Prostate gland (tissue), 2 donors: ENCODE results near the gene NKD2. TPM values are rescaled to one million over a fixed set of nuclear protein-coding genes. Genes with fewer than 3 reads are reported as not detected.
"Not testable (repeated sequence)": the region's sequence is repeated elsewhere in the genome, so short reads cannot be mapped to it uniquely, and the experiment has no call there.

Experiments used
- DNase-seq: peaks from one replicate; pipeline ENCODE4 v3.0.0-alpha.2; 2019; ENCODE audit warnings: low spot score
- H3K27ac ChIP-seq, 2 donors: fragments of 200-600 bp; sonication (generic); 2 replicates each; pipeline ENCODE4 v1.5.1; 2017 to 2019
- H3K27me3 ChIP-seq: fragments of 200-600 bp; sonication (generic); replicated peaks from 2 replicates; pipeline ENCODE4 v1.5.1; 2019; ENCODE audit not compliant: insufficient read depth
- H3K36me3 ChIP-seq, 2 donors: fragments of 200-600 bp; sonication (generic); 1 replicate in 1 of 2; 2 replicates in 1 of 2; pipeline versions ENCODE4 v1.5.1 to v1.8.1; 2017 to 2019
- H3K4me1 ChIP-seq: fragments of 200-600 bp; sonication (generic); replicated peaks from 2 replicates; pipeline ENCODE4 v1.5.1; 2019
- H3K4me3 ChIP-seq, 2 donors: fragments of 200-600 bp; sonication (generic); 2 replicates each; pipeline ENCODE4 v1.5.1; 2017 to 2019
- H3K9me3 ChIP-seq: fragments of 200-600 bp; sonication (generic); 2 replicates; pipeline ENCODE4 v1.5.1; 2017
- POLR2A ChIP-seq: fragments of 450-650 bp; IDR thresholded peaks from one replicate; pipeline ENCODE4 v1.6.1; 2016; ENCODE audit warnings: antibody characterized with exemption, mild to moderate bottlenecking
- POLR2AphosphoS5 ChIP-seq: sonication (generic); formaldehyde crosslinking; IDR thresholded peaks from one replicate; pipeline ENCODE4 v1.6.1; 2017; ENCODE audit warnings: antibody characterized with exemption
- WGBS: methylation state at CpG from one replicate; pipeline ENCODE4 v1.1.5; 2018; 5-methylcytosine and 5-hydroxymethylcytosine counted together
- intact Hi-C: fragments of 100-400 bp; cut with DNase I; formaldehyde crosslinking; loops from one replicate; pipeline ENCODE4 v1.14.2; 2022
- total RNA-seq, 2 donors: library from RNA; depleted of rRNA; stranded (reverse); fragments of >200 nt; gene quantifications; one replicate each; pipeline ENCODE4 v1.1.0, GENCODE V29; 2016
- TF ChIP-seq, protein P1 (sequence below), 4 experiments: fragments of 200-600 bp in 2 of 4; fragments of 450-650 bp in 2 of 4; sonication (generic) in 2 of 4; IDR thresholded peaks; 1 replicate in 3 of 4; 2 replicates in 1 of 4; pipeline ENCODE4 v1.5.1; 2016 to 2019; ENCODE audit warnings: antibody characterized with exemption in 4 of 4, mild to moderate bottlenecking in 2 of 4, moderate library complexity in 2 of 4

Gene NKD2
- total RNA-seq, 2 donors from 2014 or later = 2.9 to 22.1 TPM

DNA sequence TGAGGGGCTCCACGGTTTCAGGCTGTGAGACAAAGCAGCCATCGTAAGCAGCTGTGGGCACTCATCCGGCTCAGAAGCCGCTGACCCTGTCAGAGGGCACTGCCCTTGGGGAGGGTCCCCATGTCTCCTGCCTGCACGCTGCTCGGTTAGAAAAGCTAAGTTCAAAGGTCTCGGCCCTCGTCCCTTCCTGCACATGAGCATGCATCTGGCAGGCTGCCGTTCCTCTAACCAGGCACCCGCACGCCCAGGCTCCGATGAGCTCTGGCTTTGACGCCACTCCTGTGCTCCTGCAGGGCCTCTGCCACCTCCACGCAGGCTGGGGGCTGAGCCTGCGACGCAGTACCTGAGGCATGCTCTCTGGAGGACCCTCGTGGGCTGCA is 51.3 kb downstream of the NKD2 start:
- Histone ChIP-seq H3K4me3 (no peak overlapping the region), H3K4me1 (no peaks in the 10 kb centered on the region), H3K27ac (no peak overlapping the region), H3K9me3 (no peaks in the 10 kb centered on the region), H3K36me3 (peaks cover 0 to 3% of the 10 kb centered on the region in 2 donors), H3K27me3 (no peaks in the 10 kb centered on the region)
- no peak for DNase-seq
- TF ChIP-seq POLR2AphosphoS5 = no peak
- WGBS = 89% methylated on average over 17 of the region's 17 CpGs
- intact Hi-C loops = no loop called here

DNA sequence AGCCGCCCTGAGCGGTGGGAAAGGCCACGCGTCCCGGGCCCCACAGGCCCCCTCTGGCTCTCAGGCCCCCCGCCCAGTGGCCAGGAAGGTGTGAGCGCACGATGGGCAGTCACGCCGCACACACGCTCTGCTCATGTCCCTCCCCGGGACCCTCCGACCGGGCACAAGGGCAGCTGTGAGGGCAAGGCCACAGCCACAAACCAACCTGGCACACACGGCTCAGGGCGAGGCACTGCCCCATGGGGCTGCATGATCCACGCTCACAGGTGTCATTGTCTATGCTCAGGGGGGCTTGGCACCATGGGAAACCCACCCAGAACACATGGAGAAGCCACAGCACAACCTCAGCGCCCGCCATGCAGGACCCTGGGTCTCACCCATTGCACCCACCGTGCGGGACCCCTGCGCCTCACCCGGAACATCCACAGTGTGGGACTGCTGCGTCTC is 52.0 kb downstream of the NKD2 start:
- no peak for DNase-seq
- no peaks in the 10 kb centered on the region for H3K4me1 ChIP-seq
- H3K27me3 ChIP-seq = no peaks in the 10 kb centered on the region
- TF ChIP-seq POLR2AphosphoS5 = no peak
- H3K4me3 ChIP-seq = no peak overlapping the region
- H3K9me3 ChIP-seq = no peaks in the 10 kb centered on the region
- peaks cover 0 to 3% of the 10 kb centered on the region in 2 donors for H3K36me3 ChIP-seq
- intact Hi-C loops = no loop called here
- H3K27ac ChIP-seq = no peak overlapping the region
- WGBS = 79% methylated on average over 19 of the region's 24 CpGs

DNA sequence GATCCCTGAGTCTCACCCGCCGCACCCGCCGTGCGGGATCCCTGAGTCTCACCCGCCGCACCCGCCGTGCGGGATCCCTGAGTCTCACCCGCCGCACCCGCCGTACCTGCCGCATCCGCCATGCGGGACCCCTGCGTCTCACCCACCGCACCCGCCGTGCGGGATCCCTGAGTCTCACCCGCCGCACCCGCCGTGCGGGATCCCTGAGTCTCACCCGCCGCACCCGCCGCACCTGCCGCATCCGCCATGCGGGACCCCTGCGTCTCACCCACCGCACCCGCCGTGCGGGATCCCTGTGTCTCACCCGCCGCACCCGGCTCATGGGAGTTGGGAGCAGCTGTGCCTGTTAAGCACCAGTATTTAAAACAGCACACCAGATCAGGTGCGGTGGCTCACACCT is 52.7 kb downstream of the NKD2 start:
- H3K27ac ChIP-seq, H3K4me1 ChIP-seq, intact Hi-C loops, H3K4me3 ChIP-seq, H3K36me3 ChIP-seq, H3K9me3 ChIP-seq, H3K27me3 ChIP-seq, DNase-seq: not testable (repeated sequence)
- 99% methylated on average over 16 of the region's 43 CpGs for WGBS

DNA sequence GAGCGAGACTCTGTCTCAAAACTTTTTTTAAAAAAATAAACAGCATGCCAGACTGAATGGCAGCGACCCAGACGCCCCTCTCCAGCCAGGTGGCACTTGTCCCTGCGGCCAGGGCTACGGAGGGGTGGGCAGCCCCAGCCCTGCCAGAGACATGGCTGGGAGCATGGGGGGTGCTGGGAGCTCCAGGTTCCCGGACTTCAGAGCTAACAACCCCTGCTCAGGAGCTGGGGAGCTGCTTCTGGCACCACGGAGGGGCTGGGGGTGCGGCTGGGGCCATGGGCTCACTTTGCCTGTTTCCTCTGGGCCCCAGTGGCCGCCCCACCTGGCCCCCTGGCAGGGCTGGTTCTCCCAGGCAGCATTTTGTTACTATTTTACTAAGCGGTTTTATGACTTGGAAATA is 53.3 kb downstream of the NKD2 start:
- Histone ChIP-seq H3K4me1 (no peaks in the 10 kb centered on the region), H3K27ac (no peak overlapping the region), H3K27me3 (no peaks in the 10 kb centered on the region), H3K9me3 (no peaks in the 10 kb centered on the region), H3K36me3 (peaks cover 0 to 3% of the 10 kb centered on the region in 2 donors), H3K4me3 (no peak overlapping the region)
- TF ChIP-seq POLR2AphosphoS5 (no peak), POLR2A (no peak)
- TF ChIP-seq, protein P1, sequence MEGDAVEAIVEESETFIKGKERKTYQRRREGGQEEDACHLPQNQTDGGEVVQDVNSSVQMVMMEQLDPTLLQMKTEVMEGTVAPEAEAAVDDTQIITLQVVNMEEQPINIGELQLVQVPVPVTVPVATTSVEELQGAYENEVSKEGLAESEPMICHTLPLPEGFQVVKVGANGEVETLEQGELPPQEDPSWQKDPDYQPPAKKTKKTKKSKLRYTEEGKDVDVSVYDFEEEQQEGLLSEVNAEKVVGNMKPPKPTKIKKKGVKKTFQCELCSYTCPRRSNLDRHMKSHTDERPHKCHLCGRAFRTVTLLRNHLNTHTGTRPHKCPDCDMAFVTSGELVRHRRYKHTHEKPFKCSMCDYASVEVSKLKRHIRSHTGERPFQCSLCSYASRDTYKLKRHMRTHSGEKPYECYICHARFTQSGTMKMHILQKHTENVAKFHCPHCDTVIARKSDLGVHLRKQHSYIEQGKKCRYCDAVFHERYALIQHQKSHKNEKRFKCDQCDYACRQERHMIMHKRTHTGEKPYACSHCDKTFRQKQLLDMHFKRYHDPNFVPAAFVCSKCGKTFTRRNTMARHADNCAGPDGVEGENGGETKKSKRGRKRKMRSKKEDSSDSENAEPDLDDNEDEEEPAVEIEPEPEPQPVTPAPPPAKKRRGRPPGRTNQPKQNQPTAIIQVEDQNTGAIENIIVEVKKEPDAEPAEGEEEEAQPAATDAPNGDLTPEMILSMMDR (IDR thresholded peaks at IDR 0.05) = no peak
- intact Hi-C loops = no loop called here
- WGBS = 83% methylated on average over 10 of the region's 10 CpGs
- no peak for DNase-seq

DNA sequence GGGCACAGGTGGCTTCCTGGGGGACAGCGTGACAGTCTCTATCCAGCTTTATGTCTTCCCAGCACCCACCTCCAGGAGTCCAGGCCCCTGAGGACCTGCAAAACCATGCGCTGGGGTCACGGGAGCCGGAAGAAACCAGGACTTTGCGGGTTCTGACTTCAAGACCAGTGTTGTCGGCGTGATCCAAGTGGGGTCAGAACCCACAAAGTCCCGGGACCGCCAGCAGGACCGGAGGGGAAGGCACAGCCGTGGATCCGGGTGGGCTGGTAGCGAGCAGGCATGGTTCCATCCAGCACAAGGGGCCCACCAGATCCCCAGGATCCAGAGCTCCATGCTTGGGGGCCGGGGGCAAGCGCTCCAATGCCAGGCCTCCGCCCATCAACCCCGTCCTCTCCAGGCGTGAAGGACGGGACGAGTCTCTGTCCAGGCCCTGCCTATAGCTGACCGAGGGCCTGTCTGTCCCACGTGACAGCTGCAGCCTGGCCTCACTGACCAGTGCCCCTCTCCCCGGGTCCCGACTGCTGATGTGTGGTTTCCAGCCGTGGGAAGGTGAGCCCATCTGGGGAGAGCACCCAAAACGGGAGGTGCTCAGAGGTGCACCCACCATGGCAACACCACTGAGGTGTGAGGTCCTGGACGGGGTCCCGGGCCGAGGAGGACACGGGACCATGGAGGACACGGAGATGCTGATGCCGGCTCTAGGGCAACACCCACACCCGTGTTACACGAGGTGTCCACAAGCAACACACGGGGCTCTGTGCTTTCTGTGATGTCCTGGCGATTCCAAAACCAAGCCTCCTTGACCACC is 54.4 kb downstream of the NKD2 start:
- Histone ChIP-seq H3K27ac (no peak overlapping the region), H3K4me3 (no peak overlapping the region), H3K36me3 (peaks cover 0 to 3% of the 10 kb centered on the region in 2 donors), H3K4me1 (no peaks in the 10 kb centered on the region), H3K27me3 (no peaks in the 10 kb centered on the region), H3K9me3 (no peaks in the 10 kb centered on the region)
- TF ChIP-seq POLR2A (no peak), POLR2AphosphoS5 (no peak)
- TF ChIP-seq, protein P1 (IDR thresholded peaks at IDR 0.05) = no peak
- 91% methylated on average over 23 of the region's 36 CpGs for WGBS
- no peak for DNase-seq
- intact Hi-C loops = no loop called here

DNA sequence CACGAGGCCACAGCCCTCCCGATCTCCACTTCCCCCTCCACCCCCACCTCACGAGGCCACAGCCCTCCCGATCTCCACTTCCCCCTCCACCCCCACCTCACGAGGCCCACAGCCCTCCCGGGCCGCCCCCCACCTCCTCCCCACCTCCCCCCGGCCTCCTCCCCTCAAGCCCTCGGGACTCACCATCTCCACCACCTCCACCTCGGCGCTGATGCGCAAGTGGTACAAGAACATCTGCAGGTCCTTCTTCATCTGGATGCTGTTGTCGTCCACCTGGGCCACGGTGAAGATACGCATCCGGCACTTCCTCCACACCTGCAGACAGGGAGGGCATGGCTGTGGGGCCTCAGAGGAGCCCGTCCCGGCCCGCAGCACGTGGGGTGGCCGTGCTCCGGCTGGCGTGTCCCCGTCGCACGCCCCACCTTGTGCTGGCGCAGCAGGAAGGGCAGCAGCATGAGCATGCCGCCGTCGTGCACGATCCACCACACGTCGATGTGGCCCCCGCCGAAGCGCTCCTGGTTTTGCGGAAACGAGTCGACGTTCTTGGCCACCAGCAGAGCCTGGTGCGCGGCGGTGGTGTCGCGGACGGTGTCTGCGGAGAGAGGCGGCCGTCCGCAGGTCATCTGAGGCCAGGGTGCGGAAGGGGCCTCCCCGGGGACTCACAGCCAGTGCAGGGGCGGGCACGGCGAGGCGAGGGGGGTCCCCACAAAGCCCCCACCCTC is 55.2 kb downstream of the NKD2 start:
- Histone ChIP-seq H3K9me3 (no peaks in the 10 kb centered on the region), H3K27me3 (no peaks in the 10 kb centered on the region), H3K4me3 (no peak overlapping the region), H3K36me3 (peaks cover 0 to 5% of the 10 kb centered on the region in 2 donors), H3K27ac (no peak overlapping the region), H3K4me1 (no peaks in the 10 kb centered on the region)
- no peak for DNase-seq
- WGBS = 86% methylated on average over 55 of the region's 56 CpGs
- TF ChIP-seq POLR2AphosphoS5 (no peak), POLR2A (no peak)
- TF ChIP-seq, protein P1 (IDR thresholded peaks at IDR 0.05) = no peak
- intact Hi-C loops = no loop called here
